ENCODE data around the gene PLEKHG5. TPM values are rescaled to one million over a fixed set of nuclear protein-coding genes. Genes with fewer than 3 reads are reported as not detected.

PLEKHG5 gene
- total RNA-seq, 6 experiments from 2014 or later = 0.70 to 2.3 (median 1.5) TPM

- Histone ChIP-seq H3K36me3 (no peaks in the 10 kb centered on the region), H3K9me3 (no peaks in the 10 kb centered on the region), H3K4me3 (peak overlapping the region in 1 of 3 donors; percentile 23), H3K27ac (peak overlapping the region in 2 of 3 donors; percentile 38 to 56), H3K4me1 (peaks cover 0 to 9% (median 2%) of the 10 kb centered on the region in 4 donors), H3K27me3 (no peaks in the 10 kb centered on the region)
- no CpG with 5 or more reads among the region's 10 CpGs for WGBS (ENCODE audit: insufficient coverage, low coverage, low lambda C conversion rate, missing lambda C conversion rate)
- ATAC-seq (no peak), DNase-seq (peak in 1 of 3 donors; percentile 46)
- TF ChIP-seq POLR2A (IDR thresholded peaks at IDR 0.05) = no peak
- TF ChIP-seq, protein P1, sequence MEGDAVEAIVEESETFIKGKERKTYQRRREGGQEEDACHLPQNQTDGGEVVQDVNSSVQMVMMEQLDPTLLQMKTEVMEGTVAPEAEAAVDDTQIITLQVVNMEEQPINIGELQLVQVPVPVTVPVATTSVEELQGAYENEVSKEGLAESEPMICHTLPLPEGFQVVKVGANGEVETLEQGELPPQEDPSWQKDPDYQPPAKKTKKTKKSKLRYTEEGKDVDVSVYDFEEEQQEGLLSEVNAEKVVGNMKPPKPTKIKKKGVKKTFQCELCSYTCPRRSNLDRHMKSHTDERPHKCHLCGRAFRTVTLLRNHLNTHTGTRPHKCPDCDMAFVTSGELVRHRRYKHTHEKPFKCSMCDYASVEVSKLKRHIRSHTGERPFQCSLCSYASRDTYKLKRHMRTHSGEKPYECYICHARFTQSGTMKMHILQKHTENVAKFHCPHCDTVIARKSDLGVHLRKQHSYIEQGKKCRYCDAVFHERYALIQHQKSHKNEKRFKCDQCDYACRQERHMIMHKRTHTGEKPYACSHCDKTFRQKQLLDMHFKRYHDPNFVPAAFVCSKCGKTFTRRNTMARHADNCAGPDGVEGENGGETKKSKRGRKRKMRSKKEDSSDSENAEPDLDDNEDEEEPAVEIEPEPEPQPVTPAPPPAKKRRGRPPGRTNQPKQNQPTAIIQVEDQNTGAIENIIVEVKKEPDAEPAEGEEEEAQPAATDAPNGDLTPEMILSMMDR (IDR thresholded peaks at IDR 0.05) = no peak
- intact Hi-C loops (cut with DNase I) = no loop called here
Observed at GRCh38 chr1:6472391-6472790, 19.1 kb downstream of the PLEKHG5 start.

DNA sequence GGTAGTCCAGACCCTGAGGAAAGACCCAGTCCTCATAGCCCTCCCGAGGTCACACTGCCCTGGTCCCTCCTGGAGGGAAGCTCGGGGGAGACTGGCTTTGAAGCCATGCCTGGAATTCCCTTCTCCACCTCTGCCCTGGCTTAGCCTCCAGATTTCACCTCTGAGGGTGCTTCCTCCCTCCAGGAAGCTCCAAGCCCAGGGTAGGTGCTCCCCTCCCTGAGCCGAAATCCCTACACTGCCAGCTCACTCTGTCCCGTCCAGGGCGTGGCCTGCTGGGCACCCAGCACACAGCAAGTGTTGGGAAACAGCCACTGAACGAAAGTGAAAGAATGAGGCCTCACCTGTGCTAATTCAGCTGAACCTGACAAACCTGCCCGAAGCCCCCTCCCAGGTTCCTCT lies 19.5 kb downstream of the PLEKHG5 start:
- H3K27ac ChIP-seq = peak overlapping the region in 2 of 3 donors; percentile 54 to 56
- peaks cover 0 to 9% (median 2%) of the 10 kb centered on the region in 4 donors for H3K4me1 ChIP-seq
- TF ChIP-seq, protein P1 (IDR thresholded peaks at IDR 0.05) = no peak
- peak; percentile 27 for TF ChIP-seq POLR2A (IDR thresholded peaks at IDR 0.05)
- intact Hi-C loops (cut with DNase I) = no loop called here
- ATAC-seq (peak; percentile 79 to 88 (median 84)), DNase-seq (peak; percentile 80 to 86 (median 81))
- H3K36me3 ChIP-seq = no peaks in the 10 kb centered on the region
- H3K4me3 ChIP-seq = peak overlapping the region in 1 of 3 donors; percentile 23
- H3K27me3 ChIP-seq = no peaks in the 10 kb centered on the region
- WGBS (ENCODE audit: insufficient coverage, low coverage, low lambda C conversion rate, missing lambda C conversion rate) = 18% methylated on average over 5 of the region's 7 CpGs
- no peaks in the 10 kb centered on the region for H3K9me3 ChIP-seq

GRCh38 chr1:6471086-6471969 lies 20.1 kb downstream of the PLEKHG5 start:
- H3K27ac ChIP-seq = peak overlapping the region in 2 of 3 donors; percentile 54 to 56
- TF ChIP-seq POLR2A (IDR thresholded peaks at IDR 0.05) = no peak
- TF ChIP-seq, protein P1 (IDR thresholded peaks at IDR 0.05) = no peak
- peak in 2 of 3 donors; percentile 40 to 54 for DNase-seq
- peak overlapping the region in 1 of 3 donors; percentile 23 for H3K4me3 ChIP-seq
- intact Hi-C loops (cut with DNase I) = no loop called here
- no peaks in the 10 kb centered on the region for H3K9me3 ChIP-seq
- H3K4me1 ChIP-seq = peaks cover 0 to 9% (median 2%) of the 10 kb centered on the region in 4 donors
- WGBS (ENCODE audit: insufficient coverage, low coverage, low lambda C conversion rate, missing lambda C conversion rate) = no CpG with 5 or more reads among the region's 67 CpGs
- no peaks in the 10 kb centered on the region for H3K27me3 ChIP-seq
- ATAC-seq = peak in 3 of 4 donors; percentile 24 to 47 (median 26)
- no peaks in the 10 kb centered on the region for H3K36me3 ChIP-seq

GRCh38 chr1:6470132-6471085 lies 21.1 kb downstream of the PLEKHG5 start:
- no peaks in the 10 kb centered on the region for H3K36me3 ChIP-seq
- no peak overlapping the region for H3K27ac ChIP-seq
- TF ChIP-seq, protein P1 (IDR thresholded peaks at IDR 0.05) = no peak
- no peak for TF ChIP-seq POLR2A (IDR thresholded peaks at IDR 0.05)
- WGBS (ENCODE audit: insufficient coverage, low coverage, low lambda C conversion rate, missing lambda C conversion rate) = 96% methylated on average over 16 of the region's 67 CpGs
- ATAC-seq (no peak), DNase-seq (peak in 2 of 3 donors; percentile 19 to 56)
- H3K9me3 ChIP-seq = no peaks in the 10 kb centered on the region
- no peak overlapping the region for H3K4me3 ChIP-seq
- intact Hi-C loops (cut with DNase I) = no loop called here
- H3K4me1 ChIP-seq = peaks cover 0 to 9% (median 2%) of the 10 kb centered on the region in 4 donors
- no peaks in the 10 kb centered on the region for H3K27me3 ChIP-seq

All from right lobe of liver (tissue), 6 donors.